ENCODE data around the gene DCDC2. TPM values are rescaled to one million over a fixed set of nuclear protein-coding genes. Genes with fewer than 3 reads are reported as not detected.
A peak's percentile ranks its signal among the peaks of the same experiment; 100 is the strongest.

DCDC2 gene
- total RNA-seq, 1 donor from 2014 or later: 0.13 TPM

DNA sequence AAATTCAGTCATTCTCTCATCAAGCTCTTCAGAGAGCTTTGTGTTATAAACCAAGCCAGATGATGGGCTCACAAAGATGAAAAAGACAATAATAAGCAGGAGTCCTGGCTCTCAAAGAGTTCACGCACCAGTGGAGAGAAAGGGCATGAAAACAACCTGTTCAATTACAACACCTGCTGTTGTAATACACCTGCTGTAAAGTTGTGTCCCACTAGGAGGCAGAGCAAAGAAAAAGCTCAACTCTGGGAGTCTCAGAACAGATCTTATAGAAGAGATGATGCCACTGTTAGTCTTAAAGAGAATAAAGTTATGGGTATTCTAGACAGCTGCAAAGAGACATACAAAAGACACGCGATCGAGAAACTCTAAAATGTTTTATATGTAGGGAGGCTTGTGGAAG lies 100.6 kb downstream of the DCDC2 start:
- no peaks in the 10 kb centered on the region for H3K9me3 Mint-ChIP-seq (ENCODE audit: unreplicated experiment)
- H3K36me3 Mint-ChIP-seq (ENCODE audit: low read depth, unreplicated experiment): no peaks in the 10 kb centered on the region
- no peak overlapping the region for H3K27ac Mint-ChIP-seq (ENCODE audit: unreplicated experiment)
- TF ChIP-seq, protein P1, sequence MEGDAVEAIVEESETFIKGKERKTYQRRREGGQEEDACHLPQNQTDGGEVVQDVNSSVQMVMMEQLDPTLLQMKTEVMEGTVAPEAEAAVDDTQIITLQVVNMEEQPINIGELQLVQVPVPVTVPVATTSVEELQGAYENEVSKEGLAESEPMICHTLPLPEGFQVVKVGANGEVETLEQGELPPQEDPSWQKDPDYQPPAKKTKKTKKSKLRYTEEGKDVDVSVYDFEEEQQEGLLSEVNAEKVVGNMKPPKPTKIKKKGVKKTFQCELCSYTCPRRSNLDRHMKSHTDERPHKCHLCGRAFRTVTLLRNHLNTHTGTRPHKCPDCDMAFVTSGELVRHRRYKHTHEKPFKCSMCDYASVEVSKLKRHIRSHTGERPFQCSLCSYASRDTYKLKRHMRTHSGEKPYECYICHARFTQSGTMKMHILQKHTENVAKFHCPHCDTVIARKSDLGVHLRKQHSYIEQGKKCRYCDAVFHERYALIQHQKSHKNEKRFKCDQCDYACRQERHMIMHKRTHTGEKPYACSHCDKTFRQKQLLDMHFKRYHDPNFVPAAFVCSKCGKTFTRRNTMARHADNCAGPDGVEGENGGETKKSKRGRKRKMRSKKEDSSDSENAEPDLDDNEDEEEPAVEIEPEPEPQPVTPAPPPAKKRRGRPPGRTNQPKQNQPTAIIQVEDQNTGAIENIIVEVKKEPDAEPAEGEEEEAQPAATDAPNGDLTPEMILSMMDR (IDR thresholded peaks at IDR 0.05; ENCODE audit: unreplicated experiment): peak; percentile 12
- H3K27me3 Mint-ChIP-seq (ENCODE audit: unreplicated experiment): no peaks in the 10 kb centered on the region
- no peak overlapping the region for H3K4me3 Mint-ChIP-seq (ENCODE audit: unreplicated experiment)
- DNase-seq (ENCODE audit: low spot score): no peak
- no peaks in the 10 kb centered on the region for H3K4me1 Mint-ChIP-seq (ENCODE audit: unreplicated experiment)

DNA sequence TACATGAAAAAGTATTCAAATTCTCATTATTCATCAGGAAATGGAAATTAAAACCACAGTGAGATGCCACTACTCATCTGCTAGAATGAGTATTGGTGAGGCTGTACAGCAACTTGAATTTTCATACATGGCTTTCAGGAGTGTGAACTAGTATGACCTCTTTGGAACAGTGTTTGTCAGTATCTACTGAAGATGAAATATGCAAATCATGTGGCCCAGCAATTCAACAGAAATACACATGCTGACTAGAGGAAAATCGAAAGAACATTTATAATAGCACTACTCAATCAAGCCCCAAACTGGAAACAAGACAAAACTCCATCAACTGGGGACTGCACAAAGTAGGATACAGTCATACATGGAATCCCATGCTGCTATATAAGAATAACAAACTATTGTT lies 102.2 kb downstream of the DCDC2 start:
- Mint-ChIP-seq H3K4me1 (ENCODE audit: unreplicated experiment) (no peaks in the 10 kb centered on the region), H3K9me3 (ENCODE audit: unreplicated experiment) (no peaks in the 10 kb centered on the region), H3K36me3 (ENCODE audit: low read depth, unreplicated experiment) (no peaks in the 10 kb centered on the region), H3K4me3 (ENCODE audit: unreplicated experiment) (no peak overlapping the region), H3K27me3 (ENCODE audit: unreplicated experiment) (no peaks in the 10 kb centered on the region), H3K27ac (ENCODE audit: unreplicated experiment) (no peak overlapping the region)
- DNase-seq (ENCODE audit: low spot score): no peak
- TF ChIP-seq, protein P1 (IDR thresholded peaks at IDR 0.05; ENCODE audit: unreplicated experiment): no peak

DNA sequence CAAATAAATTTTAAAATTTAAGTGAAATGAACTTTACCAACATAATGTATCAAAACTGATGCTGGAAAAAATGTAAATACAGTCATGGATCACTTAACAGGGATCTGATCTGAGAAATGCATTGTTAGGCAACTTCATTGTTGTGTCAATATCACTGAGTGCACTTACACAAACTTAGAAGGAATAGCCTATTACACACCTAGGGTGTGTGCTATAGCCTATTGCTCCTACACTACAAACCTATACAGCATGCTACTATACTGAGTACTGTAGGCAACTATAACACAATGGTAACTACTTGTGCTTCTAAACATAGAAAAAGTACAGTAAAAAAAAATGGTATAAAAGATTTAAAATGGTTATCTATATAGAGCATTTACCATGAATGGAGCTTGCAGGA lies 104.5 kb downstream of the DCDC2 start:
- H3K36me3 Mint-ChIP-seq (ENCODE audit: low read depth, unreplicated experiment): no peaks in the 10 kb centered on the region
- H3K4me3 Mint-ChIP-seq (ENCODE audit: unreplicated experiment): no peak overlapping the region
- peaks cover 2% of the 10 kb centered on the region for H3K27me3 Mint-ChIP-seq (ENCODE audit: unreplicated experiment)
- DNase-seq (ENCODE audit: low spot score): no peak
- TF ChIP-seq, protein P1 (IDR thresholded peaks at IDR 0.05; ENCODE audit: unreplicated experiment): no peak
- H3K4me1 Mint-ChIP-seq (ENCODE audit: unreplicated experiment): no peaks in the 10 kb centered on the region
- H3K27ac Mint-ChIP-seq (ENCODE audit: unreplicated experiment): no peak overlapping the region
- H3K9me3 Mint-ChIP-seq (ENCODE audit: unreplicated experiment): no peaks in the 10 kb centered on the region

- H3K9me3 Mint-ChIP-seq (ENCODE audit: unreplicated experiment): no peaks in the 10 kb centered on the region
- no peaks in the 10 kb centered on the region for H3K4me1 Mint-ChIP-seq (ENCODE audit: unreplicated experiment)
- peaks cover 2% of the 10 kb centered on the region for H3K27me3 Mint-ChIP-seq (ENCODE audit: unreplicated experiment)
Observed at GRCh38 chr6:24252280-24252679, 105.6 kb downstream of the DCDC2 start.

GRCh38 chr6:24251339-24251738 lies 106.5 kb downstream of the DCDC2 start:
- Mint-ChIP-seq H3K27me3 (ENCODE audit: unreplicated experiment) (peaks cover 2% of the 10 kb centered on the region), H3K36me3 (ENCODE audit: low read depth, unreplicated experiment) (no peaks in the 10 kb centered on the region), H3K9me3 (ENCODE audit: unreplicated experiment) (no peaks in the 10 kb centered on the region), H3K27ac (ENCODE audit: unreplicated experiment) (no peak overlapping the region), H3K4me1 (ENCODE audit: unreplicated experiment) (no peaks in the 10 kb centered on the region), H3K4me3 (ENCODE audit: unreplicated experiment) (no peak overlapping the region)
- no peak for DNase-seq (ENCODE audit: low spot score)
- TF ChIP-seq, protein P1 (IDR thresholded peaks at IDR 0.05; ENCODE audit: unreplicated experiment): no peak

More at GRCh38 chr6:24252280-24252679, 105.6 kb downstream of the DCDC2 start:
- Mint-ChIP-seq H3K36me3 (ENCODE audit: low read depth, unreplicated experiment) (no peaks in the 10 kb centered on the region), H3K27ac (ENCODE audit: unreplicated experiment) (no peak overlapping the region), H3K4me3 (ENCODE audit: unreplicated experiment) (no peak overlapping the region)
- TF ChIP-seq, protein P1 (IDR thresholded peaks at IDR 0.05; ENCODE audit: unreplicated experiment): no peak
- no peak for DNase-seq (ENCODE audit: low spot score)
